Cardiac muscle cell (in vitro differentiated cells and primary cell): ENCODE data around the gene PPP1CC. TPM values are rescaled to one million over a fixed set of nuclear protein-coding genes. Genes with fewer than 3 reads are reported as not detected.

Experiments
- DNase-seq, 2 donors: peaks; one replicate each; pipeline versions ENCODE4 v3.0.0 to v3.0.0-alpha.2; 2010 to 2017; ENCODE audit warnings: low read depth in 1 of 2, low spot score in 1 of 2
- H3K27ac ChIP-seq: fragments of 200-600 bp; sonication (generic); 2 replicates; pipeline ENCODE4 v1.5.1; 2016
- H3K27me3 ChIP-seq: fragments of 200-600 bp; sonication (generic); 2 replicates; pipeline ENCODE4 v1.6.0; 2016; ENCODE audit warnings: control low read depth
- H3K36me3 ChIP-seq: fragments of 200-600 bp; sonication (generic); 2 replicates; pipeline ENCODE4 v1.5.1; 2016; ENCODE audit warnings: control low read depth
- H3K4me1 ChIP-seq: fragments of 200-600 bp; sonication (generic); 2 replicates; pipeline ENCODE4 v1.8.1; 2017; ENCODE audit warnings: low read depth, mild to moderate bottlenecking, mixed run types
- H3K4me3 ChIP-seq: fragments of 200-600 bp; sonication (generic); 2 replicates; pipeline ENCODE4 v1.5.1; 2016; ENCODE audit warnings: mild to moderate bottlenecking
- H3K9me3 ChIP-seq: fragments of 200-600 bp; sonication (generic); 2 replicates; pipeline ENCODE4 v1.5.1; 2017; ENCODE audit warnings: low read depth, mild to moderate bottlenecking, control low read depth
- CTCF ChIP-seq: IDR thresholded peaks from 2 replicates; pipeline ENCODE4 v1.5.1; 2012; ENCODE audit warnings: low read depth, mild to moderate bottlenecking, low read length
- polyA plus RNA-seq: library from polyadenylated mRNA; unstranded; fragments of >200 nt; fragmentation: Nextera tagmentation; extraction: Ambion mirVana; gene quantifications from 2 replicates; pipeline ENCODE4 v1.2.1, GENCODE V29; 2016
- total RNA-seq: library from RNA; depleted of rRNA; stranded (reverse); fragments of >200 nt; gene quantifications from 2 replicates; pipeline ENCODE4 v1.2.3, GENCODE V29; 2016

The PPP1CC gene
- total and polyA plus RNA-seq, 2 experiments from 2014 or later: 85.2 to 150 TPM

GRCh38 chr12:110765111-110765510, 22.4 kb upstream of the PPP1CC start:
- Histone ChIP-seq H3K27ac (no peak overlapping the region), H3K36me3 (no peaks in the 10 kb centered on the region), H3K4me1 (no peaks in the 10 kb centered on the region), H3K4me3 (no peak overlapping the region), H3K9me3 (no peaks in the 10 kb centered on the region), H3K27me3 (no peaks in the 10 kb centered on the region)
- DNase-seq: no peak
- no peak for TF ChIP-seq CTCF

GRCh38 chr12:110763583-110763982, 20.9 kb upstream of the PPP1CC start:
- TF ChIP-seq CTCF: no peak
- H3K36me3 ChIP-seq: no peaks in the 10 kb centered on the region
- no peak overlapping the region for H3K27ac ChIP-seq
- no peak for DNase-seq
- H3K9me3 ChIP-seq: no peaks in the 10 kb centered on the region
- no peaks in the 10 kb centered on the region for H3K27me3 ChIP-seq
- no peaks in the 10 kb centered on the region for H3K4me1 ChIP-seq
- no peak overlapping the region for H3K4me3 ChIP-seq

- Histone ChIP-seq H3K27ac (no peak overlapping the region), H3K36me3 (no peaks in the 10 kb centered on the region), H3K9me3 (no peaks in the 10 kb centered on the region), H3K27me3 (no peaks in the 10 kb centered on the region), H3K4me3 (no peak overlapping the region), H3K4me1 (no peaks in the 10 kb centered on the region)
- no peak for DNase-seq
- no peak for TF ChIP-seq CTCF
Measured at GRCh38 chr12:110762891-110763290, 20.2 kb upstream of the PPP1CC start.

GRCh38 chr12:110760204-110760609, 17.5 kb upstream of the PPP1CC start:
- Histone ChIP-seq H3K27ac (no peak overlapping the region), H3K4me3 (no peak overlapping the region), H3K36me3 (no peaks in the 10 kb centered on the region), H3K27me3 (no peaks in the 10 kb centered on the region), H3K9me3 (no peaks in the 10 kb centered on the region), H3K4me1 (no peaks in the 10 kb centered on the region)
- TF ChIP-seq CTCF: no peak
- no peak for DNase-seq

- H3K4me1 ChIP-seq: no peaks in the 10 kb centered on the region
- DNase-seq: no peak
- H3K36me3 ChIP-seq: no peaks in the 10 kb centered on the region
- H3K9me3 ChIP-seq: no peaks in the 10 kb centered on the region
- H3K27me3 ChIP-seq: no peaks in the 10 kb centered on the region
- H3K4me3 ChIP-seq: no peak overlapping the region
- no peak for TF ChIP-seq CTCF
- no peak overlapping the region for H3K27ac ChIP-seq
Measured at GRCh38 chr12:110758922-110759321, 16.2 kb upstream of the PPP1CC start.

- Histone ChIP-seq H3K4me1 (no peaks in the 10 kb centered on the region), H3K9me3 (no peaks in the 10 kb centered on the region), H3K36me3 (no peaks in the 10 kb centered on the region), H3K27ac (no peak overlapping the region), H3K4me3 (no peak overlapping the region), H3K27me3 (no peaks in the 10 kb centered on the region)
- DNase-seq: no peak
- no peak for TF ChIP-seq CTCF
Measured at GRCh38 chr12:110756611-110757010, 13.9 kb upstream of the PPP1CC start.
